GM18502 (cell line): ENCODE results near the gene RPUSD3.
"Not testable (repeated sequence)": the region's sequence is repeated elsewhere in the genome, so short reads cannot be mapped to it uniquely, and the experiment has no call there.

Experiments
- ATAC-seq: cut with Tn5 transposase; IDR thresholded peaks from one replicate; pipeline ENCODE4 v1.9.1; 2021; ENCODE audit warnings: mild to moderate bottlenecking; ENCODE audit not compliant: unreplicated experiment, poor library complexity

The RPUSD3 gene

GRCh38 chr3:9843715-9844438 is at the start of gene RPUSD3:
RPUSD3 (minus strand) TSS chr3:9844008; CDS start chr3:9843990, 18 bp downstream.
- ATAC-seq = peak; percentile 98

GRCh38 chr3:9891072-9891622 is 47.3 kb upstream of the RPUSD3 start:
- no peak for ATAC-seq

- peak; percentile 88 for ATAC-seq
These were observed 46.7 kb upstream of the RPUSD3 start, which contains the start of gene JAGN1 for GRCh38 chr3:9890249-9891071. JAGN1 (plus strand) TSS chr3:9890610; CDS start chr3:9890723, 113 bp downstream.

GRCh38 chr3:9889405-9889804 is 45.6 kb upstream of the RPUSD3 start:
- ATAC-seq = no peak

GRCh38 chr3:9888540-9888939 is 44.7 kb upstream of the RPUSD3 start:
- ATAC-seq = no peak

- ATAC-seq = no peak
These were observed 43.7 kb upstream of the RPUSD3 start for GRCh38 chr3:9887480-9887879.

GRCh38 chr3:9886328-9886727 is 42.5 kb upstream of the RPUSD3 start:
- no peak for ATAC-seq

- no peak for ATAC-seq
These were observed 40.9 kb upstream of the RPUSD3 start for GRCh38 chr3:9884555-9885165.

- ATAC-seq = no peak
These were observed 40.1 kb upstream of the RPUSD3 start for GRCh38 chr3:9883706-9884554.

GRCh38 chr3:9881441-9881840 is 37.6 kb upstream of the RPUSD3 start:
- no peak for ATAC-seq

GRCh38 chr3:9879830-9880549 is 36.2 kb upstream of the RPUSD3 start, which contains the start of gene CIDEC:
CIDEC (minus strand) TSS chr3:9880253; CDS start chr3:9878486, 1,767 bp downstream.
- ATAC-seq = no peak

GRCh38 chr3:9878700-9879099 is 34.9 kb upstream of the RPUSD3 start:
- ATAC-seq = no peak

- no peak for ATAC-seq
These were observed 33.2 kb upstream of the RPUSD3 start for GRCh38 chr3:9876991-9877390.

- ATAC-seq = not testable (repeated sequence)
These were observed 32.4 kb upstream of the RPUSD3 start for GRCh38 chr3:9876255-9876654.

- no peak for ATAC-seq
These were observed 31.6 kb upstream of the RPUSD3 start for GRCh38 chr3:9875448-9875847.

GRCh38 chr3:9872067-9872466 is 28.3 kb upstream of the RPUSD3 start:
- not testable (repeated sequence) for ATAC-seq

- ATAC-seq = no peak
These were observed 27.2 kb upstream of the RPUSD3 start for GRCh38 chr3:9870978-9871377.

GRCh38 chr3:9869955-9870354 is 26.1 kb upstream of the RPUSD3 start:
- ATAC-seq = no peak

GRCh38 chr3:9867106-9867505 is 23.3 kb upstream of the RPUSD3 start:
- ATAC-seq = no peak
